ENCODE data around the gene PRDM16.
A peak's percentile ranks its signal among the peaks of the same experiment; 100 is the strongest.

Gene PRDM16

GRCh38 chr1:3462356-3463012, 393.5 kb downstream of the PRDM16 start:
- Histone ChIP-seq H2BK12ac (ENCODE audit: low read length) (peak overlapping the region; percentile 84), H3K79me1 (ENCODE audit: low read depth, low read length) (peaks cover 2% of the 10 kb centered on the region), H2BK5ac (ENCODE audit: low read length) (peak overlapping the region; percentile 53), H3K9me3 (replicated peaks in 1 of 2; ENCODE audit: control insufficient read depth in 2 of 2, insufficient read depth in 1 of 2, low read depth in 1 of 2, low read length in 2 of 2) (no peaks in the 10 kb centered on the region), H3K4me2 (ENCODE audit: insufficient read depth, low read length, poor library complexity, severe bottlenecking) (no peak overlapping the region), H3K4me3 (ENCODE audit: low read length in 2 of 2) (no peak overlapping the region), H3K36me3 (replicated peaks in 1 of 2; ENCODE audit: control insufficient read depth in 2 of 2, insufficient read depth in 2 of 2, low read length in 2 of 2) (no peaks in the 10 kb centered on the region), H3K27me3 (ENCODE audit: control insufficient read depth in 3 of 3, insufficient read depth in 3 of 3, low read depth in 1 of 3, low read length in 3 of 3) (no peaks in the 10 kb centered on the region), H2BK15ac (ENCODE audit: low read length) (peak overlapping the region; percentile 83), H2AK5ac (ENCODE audit: low read depth, low read length) (peak overlapping the region; percentile 89), H2AFZ (ENCODE audit: low read length) (no peak overlapping the region), H2BK120ac (ENCODE audit: low read depth, low read length) (no peak overlapping the region), H3K4me1 (ENCODE audit: control insufficient read depth in 2 of 2, insufficient read depth in 1 of 2, low read depth in 1 of 2, low read length in 2 of 2) (peaks cover 7 to 31% of the 10 kb centered on the region in 2 donors), H3K9ac (ENCODE audit: low read depth, low read length, poor library complexity) (peak overlapping the region; percentile 60), H4K8ac (ENCODE audit: low read depth, low read length) (no peak overlapping the region), H3K4ac (ENCODE audit: low read length) (peak overlapping the region; percentile 53), H3K23ac (ENCODE audit: low read depth, low read length, poor library complexity) (peak overlapping the region; percentile 22), H3K18ac (ENCODE audit: low read length) (peak overlapping the region; percentile 83), H3K27ac (replicated peaks; ENCODE audit: low read length) (no peak overlapping the region), H4K91ac (ENCODE audit: low read depth, low read length, poor library complexity) (no peak overlapping the region), H3K14ac (ENCODE audit: low read length) (peak overlapping the region; percentile 17)
- no CpG with 5 or more reads among the region's 16 CpGs for WGBS, 2 donors (ENCODE audit: extremely low coverage in 2 of 2, insufficient read length in 2 of 2, insufficient replicate concordance in 1 of 2)
- DNase-seq (ENCODE audit: low spot score): no peak

- no peak overlapping the region for H2AFZ ChIP-seq (ENCODE audit: low read length)
- H4K8ac ChIP-seq (ENCODE audit: low read depth, low read length): no peak overlapping the region
- no CpG with 5 or more reads among the region's 22 CpGs for WGBS, 2 donors (ENCODE audit: extremely low coverage in 2 of 2, insufficient read length in 2 of 2, insufficient replicate concordance in 1 of 2)
- H3K4me1 ChIP-seq (ENCODE audit: control insufficient read depth in 2 of 2, insufficient read depth in 1 of 2, low read depth in 1 of 2, low read length in 2 of 2): peaks cover 5 to 27% of the 10 kb centered on the region in 2 donors
- H3K4me2 ChIP-seq (ENCODE audit: insufficient read depth, low read length, poor library complexity, severe bottlenecking): no peak overlapping the region
- no peak for DNase-seq (ENCODE audit: low spot score)
- peak overlapping the region; percentile 80 for H3K23ac ChIP-seq (ENCODE audit: low read depth, low read length, poor library complexity)
- no peak overlapping the region for H3K9ac ChIP-seq (ENCODE audit: low read depth, low read length, poor library complexity)
- peak overlapping the region; percentile 22 for H2BK12ac ChIP-seq (ENCODE audit: low read length)
- peak overlapping the region; percentile 67 for H2BK15ac ChIP-seq (ENCODE audit: low read length)
- no peaks in the 10 kb centered on the region for H3K9me3 ChIP-seq (replicated peaks in 1 of 2; ENCODE audit: control insufficient read depth in 2 of 2, insufficient read depth in 1 of 2, low read depth in 1 of 2, low read length in 2 of 2)
- peak overlapping the region; percentile 57 for H3K18ac ChIP-seq (ENCODE audit: low read length)
- no peak overlapping the region for H4K91ac ChIP-seq (ENCODE audit: low read depth, low read length, poor library complexity)
- H3K27ac ChIP-seq (replicated peaks; ENCODE audit: low read length): no peak overlapping the region
- H3K4me3 ChIP-seq (ENCODE audit: low read length in 2 of 2): no peak overlapping the region
- no peaks in the 10 kb centered on the region for H3K36me3 ChIP-seq (replicated peaks in 1 of 2; ENCODE audit: control insufficient read depth in 2 of 2, insufficient read depth in 2 of 2, low read length in 2 of 2)
- H2AK5ac ChIP-seq (ENCODE audit: low read depth, low read length): peak overlapping the region; percentile 89
- H3K79me1 ChIP-seq (ENCODE audit: low read depth, low read length): peaks cover 2% of the 10 kb centered on the region
- H3K4ac ChIP-seq (ENCODE audit: low read length): no peak overlapping the region
- H2BK5ac ChIP-seq (ENCODE audit: low read length): peak overlapping the region; percentile 66
- no peaks in the 10 kb centered on the region for H3K27me3 ChIP-seq (ENCODE audit: control insufficient read depth in 3 of 3, insufficient read depth in 3 of 3, low read depth in 1 of 3, low read length in 3 of 3)
- no peak overlapping the region for H3K14ac ChIP-seq (ENCODE audit: low read length)
- H2BK120ac ChIP-seq (ENCODE audit: low read depth, low read length): no peak overlapping the region
Observed at GRCh38 chr1:3463013-3463385, 394.0 kb downstream of the PRDM16 start.

- no peak overlapping the region for H2AFZ ChIP-seq (ENCODE audit: low read length)
- H3K27ac ChIP-seq (replicated peaks; ENCODE audit: low read length): no peak overlapping the region
- peak overlapping the region; percentile 84 for H3K18ac ChIP-seq (ENCODE audit: low read length)
- peak overlapping the region; percentile 80 for H3K23ac ChIP-seq (ENCODE audit: low read depth, low read length, poor library complexity)
- H2BK15ac ChIP-seq (ENCODE audit: low read length): peak overlapping the region; percentile 67
- no peak overlapping the region for H4K91ac ChIP-seq (ENCODE audit: low read depth, low read length, poor library complexity)
- H2BK5ac ChIP-seq (ENCODE audit: low read length): peak overlapping the region; percentile 66
- no peak overlapping the region for H3K4me3 ChIP-seq (ENCODE audit: low read length in 2 of 2)
- WGBS, 2 donors (ENCODE audit: extremely low coverage in 2 of 2, insufficient read length in 2 of 2, insufficient replicate concordance in 1 of 2): no CpG with 5 or more reads among the region's 20 CpGs
- no peak overlapping the region for H3K4me2 ChIP-seq (ENCODE audit: insufficient read depth, low read length, poor library complexity, severe bottlenecking)
- H2BK12ac ChIP-seq (ENCODE audit: low read length): peak overlapping the region; percentile 41
- peaks cover under 1 to 22% of the 10 kb centered on the region in 2 donors for H3K4me1 ChIP-seq (ENCODE audit: control insufficient read depth in 2 of 2, insufficient read depth in 1 of 2, low read depth in 1 of 2, low read length in 2 of 2)
- no peak overlapping the region for H4K8ac ChIP-seq (ENCODE audit: low read depth, low read length)
- H3K9ac ChIP-seq (ENCODE audit: low read depth, low read length, poor library complexity): no peak overlapping the region
- H3K79me1 ChIP-seq (ENCODE audit: low read depth, low read length): peaks cover 2% of the 10 kb centered on the region
- no peaks in the 10 kb centered on the region for H3K27me3 ChIP-seq (ENCODE audit: control insufficient read depth in 3 of 3, insufficient read depth in 3 of 3, low read depth in 1 of 3, low read length in 3 of 3)
- DNase-seq (ENCODE audit: low spot score): no peak
- peak overlapping the region; percentile 89 for H2AK5ac ChIP-seq (ENCODE audit: low read depth, low read length)
- H3K14ac ChIP-seq (ENCODE audit: low read length): peak overlapping the region; percentile 38
- no peak overlapping the region for H3K4ac ChIP-seq (ENCODE audit: low read length)
- H3K36me3 ChIP-seq (replicated peaks in 1 of 2; ENCODE audit: control insufficient read depth in 2 of 2, insufficient read depth in 2 of 2, low read length in 2 of 2): no peaks in the 10 kb centered on the region
- H3K9me3 ChIP-seq (replicated peaks in 1 of 2; ENCODE audit: control insufficient read depth in 2 of 2, insufficient read depth in 1 of 2, low read depth in 1 of 2, low read length in 2 of 2): no peaks in the 10 kb centered on the region
- no peak overlapping the region for H2BK120ac ChIP-seq (ENCODE audit: low read depth, low read length)
Observed at GRCh38 chr1:3463408-3463863, 394.4 kb downstream of the PRDM16 start.

DNA sequence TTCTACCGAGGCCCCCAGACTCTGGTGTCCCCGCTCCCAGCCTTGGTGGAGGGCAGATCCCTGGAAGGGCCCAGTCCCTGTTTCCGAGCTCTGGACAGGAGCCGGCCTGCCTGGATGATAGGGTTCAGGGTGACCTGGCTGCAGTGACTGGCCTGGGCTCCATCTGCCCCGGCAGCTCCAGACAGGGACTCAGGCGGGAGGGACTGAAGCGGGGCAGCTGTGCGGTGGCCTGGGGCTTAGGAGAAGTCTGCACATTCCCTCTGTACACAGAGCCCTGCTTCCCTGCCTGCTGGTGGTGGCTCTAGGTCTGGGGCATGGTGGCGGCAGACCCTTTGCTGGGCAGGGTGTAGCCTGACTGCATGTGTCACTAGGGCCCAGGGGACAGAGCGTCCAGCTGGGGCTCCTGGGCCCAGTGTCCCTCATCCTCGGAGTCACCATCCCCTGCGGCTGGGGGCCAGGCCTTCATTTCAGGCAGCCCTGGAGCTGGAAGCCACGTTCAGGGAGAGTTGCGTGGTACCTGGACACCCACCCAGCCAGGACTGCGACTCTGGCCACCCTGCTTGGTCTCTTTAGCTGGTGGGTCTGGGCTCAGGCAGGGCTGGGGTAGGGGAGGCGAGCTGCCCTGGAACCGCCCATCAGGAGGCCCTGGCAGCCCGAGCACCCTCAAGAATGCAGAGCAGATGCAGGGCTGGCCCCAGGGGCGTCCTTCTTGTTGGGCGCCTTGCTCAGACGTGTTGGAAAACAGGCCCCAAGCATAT, 395.1 kb downstream of the PRDM16 start:
- H3K27ac ChIP-seq (replicated peaks; ENCODE audit: low read length): no peak overlapping the region
- no CpG with 5 or more reads among the region's 21 CpGs for WGBS, 2 donors (ENCODE audit: extremely low coverage in 2 of 2, insufficient read length in 2 of 2, insufficient replicate concordance in 1 of 2)

More for the DNA sequence above, 395.1 kb downstream of the PRDM16 start:
- peak overlapping the region; percentile 75 for H2BK5ac ChIP-seq (ENCODE audit: low read length)
- peak overlapping the region; percentile 41 for H2BK12ac ChIP-seq (ENCODE audit: low read length)
- no peaks in the 10 kb centered on the region for H3K9me3 ChIP-seq (replicated peaks in 1 of 2; ENCODE audit: control insufficient read depth in 2 of 2, insufficient read depth in 1 of 2, low read depth in 1 of 2, low read length in 2 of 2)
- no peak overlapping the region for H3K14ac ChIP-seq (ENCODE audit: low read length)
- H3K18ac ChIP-seq (ENCODE audit: low read length): peak overlapping the region; percentile 84
- no peaks in the 10 kb centered on the region for H3K36me3 ChIP-seq (replicated peaks in 1 of 2; ENCODE audit: control insufficient read depth in 2 of 2, insufficient read depth in 2 of 2, low read length in 2 of 2)
- H3K23ac ChIP-seq (ENCODE audit: low read depth, low read length, poor library complexity): peak overlapping the region; percentile 85
- H3K4me2 ChIP-seq (ENCODE audit: insufficient read depth, low read length, poor library complexity, severe bottlenecking): no peak overlapping the region
- peak overlapping the region; percentile 99 for H2BK15ac ChIP-seq (ENCODE audit: low read length)
- no peak overlapping the region for H4K8ac ChIP-seq (ENCODE audit: low read depth, low read length)
- peaks cover 0 to 18% of the 10 kb centered on the region in 2 donors for H3K4me1 ChIP-seq (ENCODE audit: control insufficient read depth in 2 of 2, insufficient read depth in 1 of 2, low read depth in 1 of 2, low read length in 2 of 2)
- no peak overlapping the region for H2AFZ ChIP-seq (ENCODE audit: low read length)
- no peak for DNase-seq (ENCODE audit: low spot score)
- H3K9ac ChIP-seq (ENCODE audit: low read depth, low read length, poor library complexity): peak overlapping the region; percentile 44
- no peak overlapping the region for H3K4me3 ChIP-seq (ENCODE audit: low read length in 2 of 2)
- H2AK5ac ChIP-seq (ENCODE audit: low read depth, low read length): peak overlapping the region; percentile 84
- H4K91ac ChIP-seq (ENCODE audit: low read depth, low read length, poor library complexity): no peak overlapping the region
- H3K79me1 ChIP-seq (ENCODE audit: low read depth, low read length): peaks cover 2% of the 10 kb centered on the region
- no peaks in the 10 kb centered on the region for H3K27me3 ChIP-seq (ENCODE audit: control insufficient read depth in 3 of 3, insufficient read depth in 3 of 3, low read depth in 1 of 3, low read length in 3 of 3)
- H2BK120ac ChIP-seq (ENCODE audit: low read depth, low read length): no peak overlapping the region
- no peak overlapping the region for H3K4ac ChIP-seq (ENCODE audit: low read length)

Data from neuronal stem cell (in vitro differentiated cells).